GM12892 (cell line): ENCODE data around the gene RIBC2.

Source experiments
- POLR2A ChIP-seq: IDR thresholded peaks from 2 replicates; pipeline ENCODE4 v1.6.1; 2011; ENCODE audit warnings: low read depth, low read length, control low read depth
- POLR2AphosphoS5 ChIP-seq: IDR thresholded peaks from 2 replicates; pipeline ENCODE4 v1.6.1; 2011; ENCODE audit warnings: low read depth, low read length, control low read depth
- TAF1 ChIP-seq: IDR thresholded peaks from 2 replicates; pipeline ENCODE4 v1.6.1; 2011; ENCODE audit warnings: low read depth, mild to moderate bottlenecking, control low read depth, low read length, borderline replicate concordance

GRCh38 chr22:45429424-45429823 is 15.9 kb downstream of the RIBC2 start:
- TF ChIP-seq POLR2A (no peak), POLR2AphosphoS5 (no peak), TAF1 (no peak)
